HG02763 (cell line): Measurements from ENCODE around the gene KIF26B.
"Not testable (repeated sequence)": the region's sequence is repeated elsewhere in the genome, so short reads cannot be mapped to it uniquely, and the experiment has no call there.

Source experiments
- ATAC-seq: cut with Tn5 transposase; IDR thresholded peaks from one replicate; pipeline ENCODE4 v1.9.1; 2021; ENCODE audit warnings: mild to moderate bottlenecking, moderate library complexity; ENCODE audit not compliant: unreplicated experiment

Gene KIF26B

DNA sequence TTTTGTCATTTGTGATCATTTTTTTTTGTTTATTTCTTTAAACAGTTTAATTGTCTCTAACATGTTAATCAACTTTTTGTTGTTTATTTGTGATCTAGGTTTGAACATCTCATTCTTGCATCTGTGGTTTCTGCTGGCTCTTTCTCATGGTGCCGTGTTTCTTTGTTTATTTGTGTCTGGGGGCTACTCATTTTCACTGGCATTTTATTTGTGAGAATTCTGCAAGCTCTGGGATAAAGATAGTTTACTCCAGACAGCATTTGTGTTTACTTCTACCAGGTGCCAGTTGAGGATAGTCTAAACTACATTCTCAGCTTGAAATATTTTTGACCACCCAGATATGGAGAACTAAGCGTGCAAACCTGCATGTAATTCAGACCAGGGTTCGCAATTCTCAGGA lies 508.6 kb downstream of the KIF26B start:
- no peak for ATAC-seq

DNA sequence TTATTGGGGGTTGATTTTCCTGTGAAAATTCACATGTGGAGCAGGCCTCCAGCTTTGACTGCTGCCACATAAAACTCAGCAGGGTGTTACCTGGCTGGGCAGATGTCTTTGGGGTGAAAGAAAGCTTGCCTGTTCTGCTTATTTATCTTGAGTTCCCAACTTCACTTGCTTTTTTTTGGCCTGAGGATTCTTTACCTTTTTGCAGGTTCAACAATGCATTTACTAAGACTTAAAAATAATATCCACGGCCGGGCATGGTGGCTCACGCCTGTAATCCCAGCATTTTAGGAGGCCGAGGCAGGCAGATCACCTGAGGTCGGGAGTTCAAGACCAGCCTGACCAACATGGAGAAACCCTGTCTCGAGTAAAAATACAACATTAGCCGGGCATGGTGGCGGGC lies 509.1 kb downstream of the KIF26B start:
- ATAC-seq: no peak

DNA sequence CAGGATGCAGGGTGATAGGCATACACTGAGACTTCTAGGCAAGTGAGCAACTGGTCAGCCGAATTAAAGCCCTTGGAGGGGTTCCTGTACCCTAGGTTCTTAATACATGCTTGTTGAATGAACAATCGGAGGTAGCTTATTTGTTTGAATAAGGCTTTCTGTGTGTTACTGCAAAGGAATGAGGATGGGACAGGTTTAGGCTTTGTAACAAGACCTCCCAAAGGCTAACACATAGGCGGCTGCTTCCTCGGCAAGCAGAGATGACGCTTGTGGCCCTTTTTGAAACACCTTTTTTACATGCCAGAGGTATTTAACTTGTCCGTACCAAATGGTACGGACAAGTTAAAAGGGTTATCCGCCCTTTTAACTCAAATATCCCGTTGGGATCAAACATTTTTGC lies 511.6 kb downstream of the KIF26B start:
- ATAC-seq: no peak

DNA sequence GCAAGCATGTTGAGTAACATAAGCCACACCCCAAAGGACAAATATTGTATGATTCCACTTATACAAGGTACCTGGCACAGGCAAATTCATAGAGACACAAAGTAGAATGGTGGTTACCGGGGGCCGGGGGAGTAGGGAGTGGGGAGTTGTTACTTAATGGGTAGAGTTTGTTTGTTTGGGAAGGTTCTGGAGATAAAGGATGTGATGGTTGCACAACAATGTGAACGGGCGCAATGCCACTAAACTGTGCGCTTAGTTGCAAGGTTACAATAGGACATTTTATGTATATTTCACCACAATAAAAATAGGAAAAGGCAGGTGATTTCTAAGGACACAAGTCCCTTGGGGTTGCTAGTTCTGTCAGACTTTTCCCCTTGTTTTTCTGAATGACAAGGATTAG lies 516.6 kb downstream of the KIF26B start:
- no peak for ATAC-seq

DNA sequence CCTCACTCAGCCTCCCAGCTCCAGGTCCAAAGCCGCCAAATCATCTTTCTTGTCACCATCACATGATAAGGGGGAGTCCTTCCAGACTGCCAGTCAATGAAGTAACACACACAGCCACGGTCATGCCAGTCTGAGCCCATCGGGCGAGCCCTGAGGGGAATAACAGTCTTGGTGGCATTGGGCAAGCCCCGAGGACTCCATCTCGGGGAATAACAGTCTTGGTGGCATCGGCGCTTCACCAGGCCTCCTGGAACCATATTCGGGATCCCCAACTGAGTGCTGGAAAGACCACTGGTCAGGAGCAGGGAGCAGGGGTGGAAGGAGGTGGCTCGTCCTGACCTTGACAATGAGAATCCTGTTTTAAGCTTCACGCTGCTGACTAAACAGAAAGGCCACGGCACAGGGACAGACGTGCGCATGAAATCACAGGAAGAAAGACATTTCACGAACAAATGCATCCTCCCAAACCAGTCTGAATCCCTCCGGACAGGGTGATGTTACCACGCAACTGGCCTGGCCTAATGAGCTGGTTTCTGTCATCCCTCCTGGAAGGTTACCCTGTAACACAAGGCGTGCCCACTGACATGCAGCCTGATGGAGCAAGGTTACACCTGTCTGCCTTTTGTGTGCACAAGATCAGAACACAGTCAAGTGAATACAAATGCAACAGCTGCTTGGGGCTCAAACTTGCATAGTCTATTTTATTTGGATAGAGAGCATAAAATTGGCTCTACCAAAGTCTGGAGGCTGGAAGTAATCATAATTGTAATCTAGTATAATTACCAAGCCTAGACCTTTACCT lies 517.4 kb downstream of the KIF26B start:
- no peak for ATAC-seq

DNA sequence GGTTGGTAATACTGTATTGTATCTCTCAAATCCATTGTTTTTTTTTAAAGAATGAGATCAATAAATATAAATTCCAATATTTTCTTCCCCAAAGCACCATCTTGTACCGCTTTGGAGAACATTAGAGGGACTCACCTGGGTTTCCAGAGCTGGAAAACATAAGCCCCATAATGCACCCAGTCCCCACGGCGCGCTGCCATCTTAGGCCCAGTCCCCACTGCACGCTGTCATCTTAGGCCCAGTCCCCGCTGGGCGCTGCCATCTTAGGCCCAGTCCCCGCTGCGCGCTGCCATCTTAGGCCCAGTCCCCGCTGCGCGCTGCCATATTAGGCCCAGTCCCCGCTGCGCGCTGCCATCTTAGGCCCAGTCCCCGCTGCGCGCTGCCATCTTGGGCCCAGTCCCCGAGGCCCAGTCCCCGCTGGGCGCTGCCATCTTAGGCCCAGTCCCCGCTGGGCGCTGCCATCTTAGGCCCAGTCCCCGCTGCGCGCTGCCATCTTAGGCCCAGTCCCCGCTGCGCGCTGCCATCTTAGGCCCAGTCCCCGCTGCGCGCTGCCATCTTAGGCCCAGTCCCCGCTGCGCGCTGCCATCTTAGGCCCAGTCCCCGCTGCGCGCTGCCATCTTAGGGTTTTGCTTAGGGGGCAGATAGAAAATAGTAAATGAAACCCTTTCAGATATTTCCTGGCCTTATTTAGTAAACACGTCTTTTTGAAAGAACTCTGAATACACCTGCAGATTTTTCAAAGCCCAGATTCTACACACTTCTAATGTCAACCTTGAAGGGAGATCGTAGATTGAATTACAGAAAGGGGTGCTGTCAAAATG lies 518.3 kb downstream of the KIF26B start:
- ATAC-seq: not testable (repeated sequence)

DNA sequence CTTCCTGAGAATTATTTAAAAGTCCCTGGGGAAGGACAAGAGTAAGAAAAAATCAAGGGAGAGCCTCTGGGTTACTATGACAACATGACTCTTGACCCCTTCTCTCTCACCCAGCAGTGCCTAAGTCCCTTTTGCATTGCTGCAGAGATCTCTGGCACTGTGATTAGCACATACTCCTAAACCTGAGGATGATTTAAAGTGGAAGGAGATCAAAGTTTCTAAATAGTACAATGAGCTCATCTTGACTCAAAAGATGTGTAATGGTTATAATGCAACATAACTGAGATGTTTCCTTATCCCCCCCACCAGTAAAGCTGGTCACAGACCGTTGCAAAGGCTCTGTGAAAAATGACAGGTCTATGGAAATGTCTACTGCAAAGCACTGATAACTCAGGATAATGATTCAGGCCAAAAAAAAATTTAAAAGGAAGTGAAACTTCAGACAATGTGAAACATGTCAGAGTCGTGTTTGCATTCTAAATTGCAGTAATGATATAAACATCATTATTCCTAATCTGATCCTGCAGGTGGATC lies 519.2 kb downstream of the KIF26B start:
- ATAC-seq: no peak

DNA sequence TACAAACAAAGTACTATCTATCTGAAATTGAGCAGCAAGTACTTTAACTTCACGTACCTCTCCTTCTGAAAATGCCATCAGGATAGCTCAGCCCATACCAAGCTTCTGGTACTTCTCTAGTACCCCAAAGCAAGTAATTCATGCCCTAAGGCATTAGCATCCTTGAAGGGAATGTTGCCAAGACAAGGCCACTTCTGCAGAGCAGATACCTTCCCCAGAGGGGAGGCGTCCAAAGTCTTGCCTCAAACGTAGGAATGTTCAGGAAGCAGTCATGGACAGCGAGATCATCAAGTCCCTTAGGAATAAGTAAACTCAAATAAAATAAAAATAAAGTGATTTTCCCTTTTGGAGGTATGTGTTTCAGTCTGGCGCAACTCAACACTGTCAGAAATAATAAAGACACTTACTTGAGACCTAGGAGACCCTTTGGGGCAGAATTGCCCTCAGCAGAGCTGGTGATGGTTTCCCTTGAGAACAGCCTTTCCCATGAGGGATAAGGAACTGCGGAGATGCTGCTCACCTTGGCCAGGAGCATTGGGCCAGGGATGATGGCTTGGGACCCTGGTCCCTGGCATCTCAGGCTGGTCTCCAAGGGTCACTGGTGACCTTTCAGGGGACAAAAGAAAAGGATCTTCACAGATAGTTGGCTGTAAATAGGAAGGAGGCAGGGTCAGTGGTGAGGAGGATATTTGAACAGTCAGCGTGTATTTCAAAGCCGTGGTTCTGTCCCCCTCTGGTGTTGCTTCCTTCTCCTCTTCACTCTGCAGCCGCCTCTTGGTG lies 522.9 kb downstream of the KIF26B start:
- no peak for ATAC-seq

DNA sequence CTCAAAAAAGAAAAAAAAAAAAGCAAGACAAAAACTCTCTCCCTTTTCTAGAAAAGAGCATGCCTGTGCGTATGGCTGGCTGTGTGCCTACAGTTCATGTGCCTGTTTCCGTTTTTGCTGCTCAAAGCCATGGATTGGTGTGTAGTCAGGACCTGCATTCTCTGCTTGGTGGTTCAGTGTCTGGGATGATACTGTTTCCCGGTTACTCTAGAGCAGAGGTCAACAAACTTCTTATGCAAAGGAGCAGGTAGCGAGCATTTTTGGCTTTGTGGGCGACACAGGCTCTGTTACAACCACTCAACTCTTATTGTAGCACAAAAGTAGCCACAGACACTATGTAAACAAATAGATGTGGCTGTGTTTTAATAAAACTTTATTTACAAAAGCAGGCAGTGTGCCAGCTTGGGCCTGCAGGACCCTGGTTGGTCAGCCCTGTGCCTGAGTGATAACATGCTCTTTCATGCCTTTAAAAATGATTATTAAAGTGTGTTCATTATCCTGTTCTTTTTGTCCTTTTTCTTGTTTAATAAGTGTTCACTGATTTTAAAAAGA lies 524.2 kb downstream of the KIF26B start:
- ATAC-seq: no peak

DNA sequence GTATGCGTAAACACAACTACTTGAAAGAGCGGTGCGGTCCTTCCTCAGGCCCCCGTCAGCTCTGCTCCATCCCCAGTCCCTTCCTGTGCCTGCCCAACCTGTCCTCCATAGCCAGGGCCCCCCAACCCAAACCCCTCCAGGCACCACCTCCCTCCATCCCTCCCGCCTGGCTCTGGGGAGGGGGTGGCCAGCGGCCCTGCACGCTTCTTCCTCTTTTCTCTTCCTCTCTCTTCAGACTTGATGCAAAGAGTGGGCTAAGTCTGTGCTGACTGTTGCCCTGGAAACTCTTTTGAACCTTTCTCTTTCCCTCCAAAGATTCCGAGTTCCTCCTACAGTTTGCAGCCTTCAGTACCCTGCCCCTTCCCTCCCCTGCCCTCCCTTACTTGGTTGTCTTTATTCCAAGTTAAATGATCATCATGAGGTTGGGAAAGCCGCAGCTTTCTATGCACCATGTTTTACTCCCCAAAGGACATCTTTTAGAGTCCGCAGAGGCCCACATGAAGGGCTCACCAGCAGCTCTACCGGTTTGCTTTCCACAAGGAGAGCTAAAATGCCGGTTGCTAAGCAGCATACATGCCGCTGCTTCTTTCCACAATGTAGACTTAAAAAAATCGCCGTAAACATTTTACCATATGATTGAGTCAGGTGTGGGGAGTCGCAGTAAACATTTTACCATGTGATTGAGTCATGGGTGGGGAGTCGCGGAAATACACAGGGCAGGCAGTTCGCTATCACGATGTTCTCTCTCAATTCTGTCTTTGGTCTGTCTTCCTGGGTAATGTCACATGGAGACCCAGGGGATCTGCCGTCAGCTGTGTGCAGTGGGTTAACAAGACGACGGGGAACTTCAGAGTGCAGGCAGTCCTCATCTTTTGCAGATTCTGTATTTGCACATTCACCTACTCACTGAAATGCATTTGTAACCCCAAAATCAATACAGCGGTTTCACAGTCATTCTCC lies 525.3 kb downstream of the KIF26B start:
- no peak for ATAC-seq

DNA sequence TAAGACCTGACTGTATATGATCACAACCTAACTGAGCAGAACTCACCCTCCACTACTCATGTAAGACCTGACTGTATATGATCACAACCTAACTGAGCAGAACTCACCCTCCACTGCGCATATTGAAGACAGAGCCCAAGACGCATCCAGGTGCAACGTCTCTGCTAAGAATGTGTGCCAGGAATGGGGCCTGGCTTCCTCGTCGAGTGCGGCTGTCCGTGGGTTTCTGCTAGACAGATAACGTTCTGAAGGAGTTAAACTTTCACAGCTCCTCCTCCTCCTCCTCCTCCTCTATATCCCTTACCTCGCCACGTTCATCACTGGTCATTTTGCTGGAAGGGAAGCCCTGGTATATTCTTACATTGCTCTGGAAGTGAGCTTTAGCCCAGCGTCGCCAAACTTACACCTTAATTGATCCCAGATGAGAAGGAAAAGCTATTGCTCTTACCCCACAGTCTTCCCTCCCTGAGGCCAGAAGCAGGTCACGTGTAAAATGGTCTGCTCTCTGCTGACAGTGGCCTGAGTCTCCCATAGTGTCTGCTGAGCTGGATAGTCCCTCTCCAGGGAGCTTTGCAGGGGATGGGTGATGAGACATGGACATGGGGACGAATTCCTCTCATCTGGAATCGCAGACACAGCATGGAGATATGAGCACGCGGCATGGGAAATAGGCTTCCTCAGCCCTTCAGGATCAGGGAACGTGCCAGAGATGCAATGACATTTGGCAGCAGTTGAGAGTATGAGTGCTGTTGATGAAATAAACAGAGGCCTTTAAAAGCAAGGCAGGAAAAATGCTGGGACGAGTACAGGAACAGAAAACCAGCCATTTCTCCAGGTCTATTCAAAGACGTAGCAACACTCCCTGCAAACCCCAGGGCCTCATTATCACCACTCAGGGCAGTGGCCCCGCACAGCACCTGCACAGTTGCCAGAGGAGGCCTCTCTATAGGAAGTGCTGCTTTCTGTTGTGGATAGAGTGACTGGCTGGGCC lies 528.1 kb downstream of the KIF26B start:
- no peak for ATAC-seq

DNA sequence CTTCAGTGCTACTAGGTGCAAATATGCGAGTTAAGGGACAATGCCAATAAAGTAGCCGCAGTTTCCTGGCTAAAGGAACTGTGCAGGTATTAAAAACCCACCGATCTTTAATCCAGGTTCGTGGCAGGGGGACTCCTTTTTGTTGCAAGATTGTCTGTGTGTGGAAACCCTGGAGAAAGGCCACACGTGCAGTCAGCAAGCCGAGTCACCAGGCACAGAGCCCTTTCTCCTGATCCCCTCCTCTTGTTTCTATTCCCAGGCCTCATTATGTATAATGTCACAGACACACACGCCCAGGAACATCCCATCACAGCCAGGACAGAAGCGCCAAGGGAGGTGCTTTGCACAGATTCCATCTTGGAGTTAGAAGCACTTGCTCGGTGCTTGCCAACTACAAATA lies 528.9 kb downstream of the KIF26B start:
- no peak for ATAC-seq

DNA sequence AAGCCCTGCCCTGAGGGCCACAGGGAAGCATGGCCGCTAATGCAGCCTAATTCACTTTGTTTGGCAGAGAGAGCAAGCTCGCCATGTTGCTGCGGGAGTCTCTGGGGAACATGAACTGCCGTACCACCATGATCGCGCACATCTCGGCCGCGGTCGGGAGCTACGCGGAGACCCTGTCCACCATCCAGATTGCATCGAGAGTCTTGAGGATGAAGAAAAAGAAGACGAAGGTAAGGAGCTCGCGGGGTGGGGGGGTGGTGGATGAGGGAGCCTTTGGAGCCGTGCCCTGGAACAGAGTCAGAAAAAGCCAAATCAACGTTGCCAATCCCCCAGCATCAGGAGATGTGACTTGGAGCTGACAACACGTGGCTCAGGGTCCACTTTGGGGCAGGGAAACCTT lies 529.4 kb downstream of the KIF26B start:
- ATAC-seq: no peak

DNA sequence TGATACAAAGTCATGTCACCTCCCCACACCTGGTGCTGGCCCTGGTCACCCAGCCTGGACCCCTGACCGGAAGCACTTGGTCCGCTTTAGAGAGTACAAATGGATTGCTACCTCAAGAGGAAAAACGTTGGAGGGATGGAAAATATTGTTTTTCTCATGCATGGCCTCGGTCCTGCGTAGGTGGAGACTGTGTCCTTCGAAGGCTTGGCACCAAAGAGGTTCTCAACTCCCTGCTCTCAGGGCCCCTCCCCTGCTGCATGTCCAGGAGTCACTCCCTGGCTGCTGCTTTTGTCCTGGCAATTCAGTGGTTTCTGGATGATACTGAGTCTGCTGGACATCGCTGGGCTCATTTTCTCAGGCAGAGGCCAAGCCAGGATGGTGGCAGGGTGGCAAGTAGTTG lies 529.8 kb downstream of the KIF26B start:
- ATAC-seq: no peak

DNA sequence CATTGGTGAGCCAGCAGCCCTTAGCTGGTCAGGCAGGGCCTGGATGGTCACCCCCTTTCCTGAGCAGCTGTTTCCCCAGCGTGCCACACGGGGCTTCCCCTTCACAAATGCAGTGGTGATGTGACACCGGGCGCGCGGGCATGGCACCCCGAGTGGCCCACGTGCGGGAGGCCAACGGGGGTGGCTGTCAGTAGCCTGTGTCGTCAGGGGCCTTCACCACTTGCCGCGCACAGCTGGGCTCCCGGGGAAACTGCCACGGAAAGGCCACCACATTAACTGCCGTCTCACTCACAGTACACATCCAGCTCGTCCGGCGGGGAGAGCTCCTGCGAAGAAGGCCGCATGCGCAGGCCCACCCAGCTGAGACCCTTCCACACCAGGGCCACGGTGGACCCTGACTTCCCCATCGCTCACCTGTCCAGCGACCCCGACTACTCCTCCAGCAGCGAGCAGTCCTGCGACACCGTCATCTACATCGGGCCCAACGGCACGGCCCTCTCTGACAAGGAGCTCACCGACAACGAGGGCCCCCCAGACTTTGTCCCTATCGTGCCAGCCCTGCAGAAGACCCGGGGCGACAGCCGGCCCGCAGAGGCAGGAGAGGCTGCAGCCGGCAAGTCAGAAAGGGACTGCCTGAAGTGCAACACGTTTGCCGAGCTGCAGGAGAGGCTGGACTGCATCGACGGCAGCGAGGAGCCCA lies 530.5 kb downstream of the KIF26B start:
- ATAC-seq: no peak

DNA sequence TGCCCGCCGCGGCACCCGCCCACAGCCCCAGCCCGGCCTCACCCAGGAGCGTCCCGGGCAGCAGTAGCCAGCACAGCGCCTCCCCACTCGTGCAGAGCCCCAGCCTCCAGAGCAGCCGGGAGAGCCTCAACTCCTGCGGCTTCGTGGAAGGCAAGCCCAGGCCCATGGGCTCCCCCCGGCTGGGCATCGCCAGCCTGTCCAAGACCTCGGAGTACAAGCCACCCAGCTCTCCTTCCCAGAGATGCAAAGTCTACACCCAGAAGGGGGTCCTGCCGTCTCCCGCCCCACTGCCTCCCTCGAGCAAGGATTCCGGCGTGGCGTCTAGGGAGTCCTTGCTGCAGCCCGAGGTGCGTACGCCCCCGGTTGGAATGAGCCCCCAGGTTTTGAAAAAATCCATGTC lies 531.2 kb downstream of the KIF26B start:
- ATAC-seq: no peak

DNA sequence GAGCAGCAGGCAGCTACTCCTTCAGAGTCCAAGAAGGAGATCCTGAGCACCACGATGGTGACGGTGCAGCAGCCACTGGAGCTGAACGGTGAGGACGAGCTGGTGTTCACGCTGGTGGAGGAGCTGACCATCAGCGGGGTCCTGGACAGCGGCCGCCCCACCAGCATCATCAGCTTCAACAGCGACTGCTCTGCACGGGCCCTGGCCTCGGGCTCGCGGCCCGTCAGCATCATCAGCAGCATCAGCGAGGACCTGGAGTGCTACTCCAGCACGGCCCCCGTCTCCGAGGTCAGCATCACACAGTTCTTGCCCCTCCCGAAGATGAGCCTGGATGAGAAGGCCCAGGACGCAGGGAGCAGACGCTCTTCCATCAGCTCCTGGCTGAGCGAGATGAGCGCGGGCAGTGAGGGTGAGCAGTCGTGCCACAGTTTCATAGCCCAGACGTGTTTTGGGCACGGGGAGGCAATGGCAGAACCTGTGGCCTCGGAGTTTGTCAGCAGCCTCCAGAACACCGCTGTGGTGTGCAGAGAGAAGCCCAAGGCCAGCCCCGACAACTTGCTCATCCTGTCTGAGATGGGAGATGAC lies 531.8 kb downstream of the KIF26B start:
- no peak for ATAC-seq
